Caco-2 (cell line): Measurements from ENCODE around the gene PRKAG2. TPM values are rescaled to one million over a fixed set of nuclear protein-coding genes. Genes with fewer than 3 reads are reported as not detected.

Experiments used
- BruUV-seq: library from RNA; stranded (reverse); fragments of 400-500 nt; replicated peaks from 2 replicates; lab custom pipeline; 2021; lab: Mats Ljungman, UMichigan
- CTCF ChIA-PET: fragments of 300-600 bp; sonication (Branson Sonifier 250); formaldehyde crosslinking; loops from one replicate; lab custom pipeline; 2022; ENCODE audit warnings: antibody characterized with exemption; lab: Charles Lee
- POLR2A ChIA-PET: fragments of 300-600 bp; sonication (Branson Sonifier 250); formaldehyde crosslinking; loops from one replicate; lab custom pipeline; 2022; ENCODE audit warnings: antibody characterized with exemption; lab: Charles Lee
- DNase-seq, 2 experiments: peaks; one replicate each; pipeline versions ENCODE4 v3.0.0 to v3.0.0-alpha.2; 2020 to 2022
- H3K27me3 ChIP-seq: replicated peaks from 2 replicates; pipeline ENCODE4 v1.6.0; 2011; ENCODE audit warnings: low read length; ENCODE audit not compliant: control insufficient read depth, insufficient read depth
- H3K36me3 ChIP-seq: 2 replicates; pipeline ENCODE4 v1.5.1; 2011; ENCODE audit warnings: low read length; ENCODE audit not compliant: control insufficient read depth, insufficient read depth
- H3K4me1 ChIP-seq: fragments of 250-450 bp; sonication (Bioruptor Pico); 2 replicates; pipeline ENCODE4 v1.5.1; 2020; ENCODE audit warnings: mild to moderate bottlenecking
- H3K4me3 ChIP-seq: 2 replicates; pipeline ENCODE4 v1.5.1; 2011; ENCODE audit warnings: low read depth, mild to moderate bottlenecking, control low read depth, low read length
- H3K9me3 ChIP-seq: fragments of 250-450 bp; sonication (Bioruptor Pico); 2 replicates; pipeline ENCODE4 v1.5.1; 2020; ENCODE audit warnings: mild to moderate bottlenecking, moderate library complexity
- H3K27ac Mint-ChIP-seq: one replicate; pipeline ENCODE4 v1.8.0; 2022; ENCODE audit warnings: mixed read lengths; ENCODE audit not compliant: unreplicated experiment
- H3K27me3 Mint-ChIP-seq: one replicate; pipeline ENCODE4 v1.8.0; 2022; ENCODE audit warnings: mixed read lengths; ENCODE audit not compliant: insufficient read depth, unreplicated experiment
- H3K36me3 Mint-ChIP-seq: one replicate; pipeline ENCODE4 v1.8.0; 2022; ENCODE audit warnings: mild to moderate bottlenecking, mixed read lengths; ENCODE audit not compliant: insufficient read depth, unreplicated experiment
- H3K4me1 Mint-ChIP-seq: one replicate; pipeline ENCODE4 v1.8.0; 2022; ENCODE audit warnings: low read depth, mixed read lengths; ENCODE audit not compliant: unreplicated experiment
- H3K4me3 Mint-ChIP-seq: one replicate; pipeline ENCODE4 v1.8.0; 2022; ENCODE audit warnings: mild to moderate bottlenecking, moderate library complexity, mixed read lengths; ENCODE audit not compliant: unreplicated experiment
- H3K9me3 Mint-ChIP-seq: one replicate; pipeline ENCODE4 v1.8.0; 2022; ENCODE audit warnings: mixed read lengths; ENCODE audit not compliant: unreplicated experiment
- CTCF ChIP-seq, 2 experiments: fragments of 200-600 bp in 1 of 2; IDR thresholded peaks; 1 replicate in 1 of 2; 2 replicates in 1 of 2; pipeline versions ENCODE4 v1.5.1 to v1.8.0; 2011 to 2022; ENCODE audit warnings: antibody characterized with exemption in 1 of 2, control low read depth in 1 of 2, inconsistent platforms in 1 of 2, low read depth in 1 of 2, low read length in 1 of 2, mild to moderate bottlenecking in 1 of 2, moderate library complexity in 1 of 2; ENCODE audit not compliant: insufficient read depth in 1 of 2, severe bottlenecking in 1 of 2, unreplicated experiment in 1 of 2
- intact Hi-C: fragments of 100-400 bp; cut with micrococcal nuclease; formaldehyde crosslinking; loops from one replicate; pipeline ENCODE4 v1.10.0; 2022; ENCODE audit not compliant: unreplicated experiment
- total RNA-seq: library from RNA; stranded (reverse); gene quantifications from 2 replicates; pipeline ENCODE4 v1.2.3, GENCODE V29; 2022

PRKAG2 gene
- total RNA-seq, 1 experiment from 2014 or later = 15.9 TPM

- intact Hi-C loops = no loop called here
- Mint-ChIP-seq H3K4me1 (no peaks in the 10 kb centered on the region), H3K27me3 (no peaks in the 10 kb centered on the region), H3K4me3 (no peak overlapping the region), H3K36me3 (peaks cover 7% of the 10 kb centered on the region), H3K27ac (no peak overlapping the region), H3K9me3 (no peaks in the 10 kb centered on the region)
- Histone ChIP-seq H3K9me3 (no peaks in the 10 kb centered on the region), H3K36me3 (no peaks in the 10 kb centered on the region), H3K27me3 (no peaks in the 10 kb centered on the region), H3K4me3 (no peak overlapping the region), H3K4me1 (no peaks in the 10 kb centered on the region)
- ChIA-PET POLR2A (no interaction called here), CTCF (no interaction called here)
- no peak for TF ChIP-seq CTCF (IDR thresholded peaks at IDR 0.05; ENCODE audit: insufficient read depth in 1 of 2, low read depth in 1 of 2, low read length in 1 of 2, severe bottlenecking in 1 of 2, unreplicated experiment in 1 of 2)
- no peak for DNase-seq
- BruUV-seq = no TSS peak
Measured at GRCh38 chr7:151832138-151832537, 44.8 kb downstream of the PRKAG2 start.

- Mint-ChIP-seq H3K9me3 (no peaks in the 10 kb centered on the region), H3K4me1 (no peaks in the 10 kb centered on the region), H3K36me3 (peaks cover 7% of the 10 kb centered on the region), H3K27ac (no peak overlapping the region), H3K4me3 (no peak overlapping the region), H3K27me3 (no peaks in the 10 kb centered on the region)
- no peak for TF ChIP-seq CTCF (IDR thresholded peaks at IDR 0.05; ENCODE audit: insufficient read depth in 1 of 2, low read depth in 1 of 2, low read length in 1 of 2, severe bottlenecking in 1 of 2, unreplicated experiment in 1 of 2)
- Histone ChIP-seq H3K4me1 (no peaks in the 10 kb centered on the region), H3K9me3 (no peaks in the 10 kb centered on the region), H3K27me3 (no peaks in the 10 kb centered on the region), H3K4me3 (no peak overlapping the region), H3K36me3 (no peaks in the 10 kb centered on the region)
- no TSS peak for BruUV-seq
- intact Hi-C loops = no loop called here
- POLR2A ChIA-PET = no interaction called here
- CTCF ChIA-PET = interaction anchor here (0.5 kb wide), 1 partner anchor 44 kb away, joined by 5 read pairs; no protein-coding TSS in a partner anchor
- no peak for DNase-seq
Measured at GRCh38 chr7:151831606-151832005, 45.3 kb downstream of the PRKAG2 start.

- CTCF ChIA-PET = no interaction called here
- TF ChIP-seq CTCF (IDR thresholded peaks at IDR 0.05; ENCODE audit: insufficient read depth in 1 of 2, low read depth in 1 of 2, low read length in 1 of 2, severe bottlenecking in 1 of 2, unreplicated experiment in 1 of 2) = no peak
- no peaks in the 10 kb centered on the region for H3K9me3 Mint-ChIP-seq
- peaks cover 7% of the 10 kb centered on the region for H3K36me3 Mint-ChIP-seq
- no peaks in the 10 kb centered on the region for H3K27me3 Mint-ChIP-seq
- H3K4me1 Mint-ChIP-seq = no peaks in the 10 kb centered on the region
- Histone ChIP-seq H3K4me3 (no peak overlapping the region), H3K9me3 (no peaks in the 10 kb centered on the region), H3K4me1 (no peaks in the 10 kb centered on the region), H3K27me3 (no peaks in the 10 kb centered on the region), H3K36me3 (no peaks in the 10 kb centered on the region)
- no TSS peak for BruUV-seq
- H3K27ac Mint-ChIP-seq = no peak overlapping the region
- H3K4me3 Mint-ChIP-seq = no peak overlapping the region
- intact Hi-C loops = no loop called here
- POLR2A ChIA-PET = no interaction called here
- DNase-seq = no peak
Measured at GRCh38 chr7:151830121-151830830, 46.6 kb downstream of the PRKAG2 start.
